Liver (tissue), 9 donors: Measurements from ENCODE around the gene MYL12B. TPM values are rescaled to one million over a fixed set of nuclear protein-coding genes. Genes with fewer than 3 reads are reported as not detected.

Experiments used
- DNase-seq: peaks from one replicate; pipeline ENCODE4 v3.0.0-alpha.2; 2017; ENCODE audit warnings: low spot score
- H3K27ac ChIP-seq, 2 donors: one replicate each; pipeline ENCODE4 v1.7.0; 2013; ENCODE audit warnings: inconsistent platforms in 2 of 2, low read length in 2 of 2, control low read depth in 1 of 2, low read depth in 1 of 2, mild to moderate bottlenecking in 1 of 2
- H3K27me3 ChIP-seq, 4 donors: one replicate each; pipeline versions ENCODE4 v1.6.1 to v1.7.0; 2013; ENCODE audit warnings: low read length in 3 of 4, inconsistent platforms in 1 of 4, mild to moderate bottlenecking in 1 of 4, moderate library complexity in 1 of 4; ENCODE audit not compliant: control insufficient read depth in 4 of 4, insufficient read depth in 4 of 4
- H3K36me3 ChIP-seq, 4 donors: one replicate each; pipeline versions ENCODE4 v1.6.1 to v1.7.0; 2013; ENCODE audit warnings: low read length in 3 of 4, mild to moderate bottlenecking in 3 of 4, low read depth in 1 of 4, moderate library complexity in 1 of 4; ENCODE audit not compliant: control insufficient read depth in 4 of 4, insufficient read depth in 3 of 4
- H3K4me1 ChIP-seq, 4 donors: one replicate each; pipeline versions ENCODE4 v1.6.1 to v1.7.0; 2013; ENCODE audit warnings: low read length in 3 of 4, mild to moderate bottlenecking in 3 of 4, moderate library complexity in 1 of 4; ENCODE audit not compliant: control insufficient read depth in 4 of 4, insufficient read depth in 4 of 4
- H3K4me3 ChIP-seq, 3 donors: one replicate each; pipeline versions ENCODE4 v1.6.1 to v1.7.0; 2013; ENCODE audit warnings: low read length in 3 of 3, control low read depth in 1 of 3, low read depth in 1 of 3, mild to moderate bottlenecking in 1 of 3
- H3K9ac ChIP-seq, 2 donors: one replicate each; pipeline ENCODE4 v1.7.0; 2013; ENCODE audit warnings: low read length in 2 of 2, mild to moderate bottlenecking in 2 of 2, moderate library complexity in 2 of 2, control low read depth in 1 of 2, low read depth in 1 of 2
- H3K9me3 ChIP-seq, 4 donors: one replicate each; pipeline versions ENCODE4 v1.6.1 to v1.7.0; 2013; ENCODE audit warnings: low read length in 3 of 4; ENCODE audit not compliant: control insufficient read depth in 4 of 4
- CTCF ChIP-seq: fragments of 150-350 bp; IDR thresholded peaks from 2 replicates; pipeline ENCODE4 v1.5.1; 2017; ENCODE audit warnings: improper control_type of control experiment, low read depth, low read length; ENCODE audit not compliant: missing input control
- EGR1 ChIP-seq, 2 donors: IDR thresholded peaks; 2 replicates each; pipeline ENCODE4 v1.6.1; 2016 to 2018; ENCODE audit warnings: antibody characterized with exemption in 2 of 2, low read depth in 2 of 2
- FOXA1 ChIP-seq: IDR thresholded peaks from 2 replicates; pipeline ENCODE4 v1.6.1; 2016; ENCODE audit warnings: antibody characterized with exemption
- FOXA2 ChIP-seq: IDR thresholded peaks from 2 replicates; pipeline ENCODE4 v1.6.1; 2016; ENCODE audit warnings: antibody characterized with exemption
- GABPA ChIP-seq, 2 donors: IDR thresholded peaks in 1 of 2; conservative IDR thresholded peaks in 1 of 2; 2 replicates each; pipeline ENCODE4 v1.6.1; 2016; ENCODE audit warnings: antibody characterized with exemption in 2 of 2, mild to moderate bottlenecking in 1 of 2, moderate library complexity in 1 of 2
- HNF4A ChIP-seq, 2 donors: conservative IDR thresholded peaks; 2 replicates each; pipeline ENCODE4 v1.6.1; 2016; ENCODE audit warnings: antibody characterized with exemption in 2 of 2, mild to moderate bottlenecking in 2 of 2
- JUND ChIP-seq, 2 donors: IDR thresholded peaks; 2 replicates each; pipeline ENCODE4 v1.6.1; 2016; ENCODE audit warnings: antibody characterized with exemption in 2 of 2
- MAX ChIP-seq: IDR thresholded peaks from 2 replicates; pipeline ENCODE4 v1.6.1; 2016; ENCODE audit warnings: antibody characterized with exemption
- NR2F2 ChIP-seq: IDR thresholded peaks from 2 replicates; pipeline ENCODE4 v1.6.1; 2016; ENCODE audit warnings: antibody characterized with exemption
- RAD21 ChIP-seq, 2 donors: IDR thresholded peaks; 2 replicates each; pipeline ENCODE4 v1.6.1; 2016; ENCODE audit warnings: antibody characterized with exemption in 2 of 2, mild to moderate bottlenecking in 2 of 2
- REST ChIP-seq: IDR thresholded peaks from 2 replicates; pipeline ENCODE4 v1.6.1; 2016; ENCODE audit warnings: antibody characterized with exemption, mild to moderate bottlenecking
- RXRA ChIP-seq, 2 donors: IDR thresholded peaks; 2 replicates each; pipeline ENCODE4 v1.6.1; 2017 to 2018; ENCODE audit warnings: antibody characterized with exemption in 2 of 2, mild to moderate bottlenecking in 1 of 2
- SP1 ChIP-seq: IDR thresholded peaks from 2 replicates; pipeline ENCODE4 v1.6.1; 2018; ENCODE audit warnings: antibody characterized with exemption, mild to moderate bottlenecking
- TAF1 ChIP-seq: conservative IDR thresholded peaks from 2 replicates; pipeline ENCODE4 v1.6.1; 2016; ENCODE audit warnings: antibody characterized with exemption, mild to moderate bottlenecking
- YY1 ChIP-seq: IDR thresholded peaks from 2 replicates; pipeline ENCODE4 v1.6.1; 2016; ENCODE audit warnings: antibody characterized with exemption, mild to moderate bottlenecking
- WGBS: extraction: QIAGEN DNeasy Blood & Tissue Kit; methylation state at CpG from one replicate; pipeline ENCODE4 v1.1.7; 2013; 5-methylcytosine and 5-hydroxymethylcytosine counted together
- polyA plus RNA-seq, 2 donors: library from polyadenylated mRNA; stranded (reverse) in 1 of 2; unstranded in 1 of 2; fragments of 200-250 nt in 1 of 2; fragments of >200 nt in 1 of 2; fragmentation: Nextera tagmentation in 1 of 2; extraction: Ambion mirVana in 1 of 2; gene quantifications; one replicate each; pipeline versions ENCODE4 v1.2.1 to v1.2.3, GENCODE V29; 2013 to 2015
- total RNA-seq, 2 donors: library from RNA; depleted of rRNA; stranded (reverse); fragments of >200 nt; gene quantifications; one replicate each; pipeline ENCODE4 v1.2.3, GENCODE V29; 2014
- donor health status: healthy.
- donor health status: healthy.
- donor health status: healthy.
- donor health status: healthy.
- donor health status: healthy.

Gene MYL12B
- total and polyA plus RNA-seq, 4 donors, result 106 to 303 (median 155) TPM

GRCh38 chr18:3286159-3286558 is 24.2 kb downstream of the MYL12B start:
- no peak for DNase-seq
- H3K27ac ChIP-seq, result no peak overlapping the region
- TF ChIP-seq TAF1, result no peak
- TF ChIP-seq EGR1 (IDR thresholded peaks at IDR 0.05; ENCODE audit: low read depth in 2 of 2), result no peak
- TF ChIP-seq FOXA2, result no peak
- no peak for TF ChIP-seq MAX
- TF ChIP-seq RXRA (IDR thresholded peaks at IDR 0.05), result no peak
- no peak for TF ChIP-seq RAD21 (IDR thresholded peaks at IDR 0.05)
- TF ChIP-seq FOXA1, result no peak
- no peak for TF ChIP-seq GABPA (IDR thresholded peaks at IDR 0.05 in 1 of 2, conservative IDR thresholded peaks at IDR 0.05 in 1 of 2)
- no peak for TF ChIP-seq YY1
- H3K9ac ChIP-seq, result no peak overlapping the region
- H3K4me1 ChIP-seq, result no peaks in the 10 kb centered on the region
- H3K4me3 ChIP-seq, result no peak overlapping the region
- 84% methylated on average over 7 of the region's 7 CpGs for WGBS
- H3K27me3 ChIP-seq, result no peaks in the 10 kb centered on the region
- no peaks in the 10 kb centered on the region for H3K9me3 ChIP-seq
- no peaks in the 10 kb centered on the region for H3K36me3 ChIP-seq

GRCh38 chr18:3293196-3293951 is 31.4 kb downstream of the MYL12B start:
- no peaks in the 10 kb centered on the region for H3K9me3 ChIP-seq
- TF ChIP-seq HNF4A (conservative IDR thresholded peaks at IDR 0.05) (no peak), FOXA1 (no peak), CTCF (no peak), SP1 (no peak), RXRA (IDR thresholded peaks at IDR 0.05) (no peak), NR2F2 (no peak), FOXA2 (no peak), EGR1 (IDR thresholded peaks at IDR 0.05; ENCODE audit: low read depth in 2 of 2) (no peak), JUND (IDR thresholded peaks at IDR 0.05) (no peak), REST (no peak), MAX (no peak), YY1 (no peak), GABPA (IDR thresholded peaks at IDR 0.05 in 1 of 2, conservative IDR thresholded peaks at IDR 0.05 in 1 of 2) (no peak)
- H3K27ac ChIP-seq, result no peak overlapping the region
- no peak overlapping the region for H3K9ac ChIP-seq
- no peak overlapping the region for H3K4me3 ChIP-seq
- H3K27me3 ChIP-seq, result no peaks in the 10 kb centered on the region
- no peaks in the 10 kb centered on the region for H3K36me3 ChIP-seq
- 92% methylated on average over 2 of the region's 2 CpGs for WGBS
- H3K4me1 ChIP-seq, result peaks cover 0 to 6% (median 3%) of the 10 kb centered on the region in 4 donors
- no peak for DNase-seq
